Suppressor macrophage treated with lipopolysaccharide for 4 hours (primary cell): ENCODE measurements around the gene HNRNPUL1.

Experiments
- DNase-seq: peaks from one replicate; pipeline ENCODE4 v3.0.0-alpha.2; 2020

HNRNPUL1 gene

DNA sequence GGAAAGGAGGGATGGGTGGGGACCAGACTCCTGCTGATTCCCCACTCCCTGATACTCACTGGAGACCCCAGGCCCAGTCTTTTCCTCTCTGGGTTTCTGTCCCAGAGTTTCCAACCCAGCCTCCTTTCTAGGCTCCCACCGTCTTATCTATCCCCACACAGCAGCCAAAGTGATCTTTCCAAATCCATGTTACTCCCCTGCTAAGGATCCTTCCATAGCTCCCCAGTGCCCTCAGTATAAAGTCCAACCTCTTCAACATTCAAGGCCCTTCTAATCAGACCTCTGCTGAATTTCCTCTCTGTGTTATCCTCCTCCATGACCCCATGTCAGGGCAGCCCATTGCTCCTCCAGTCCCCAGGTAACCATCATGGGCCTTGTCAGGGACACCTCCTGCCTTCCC is 90.9 kb downstream of the HNRNPUL1 start:
- no peak for DNase-seq

DNA sequence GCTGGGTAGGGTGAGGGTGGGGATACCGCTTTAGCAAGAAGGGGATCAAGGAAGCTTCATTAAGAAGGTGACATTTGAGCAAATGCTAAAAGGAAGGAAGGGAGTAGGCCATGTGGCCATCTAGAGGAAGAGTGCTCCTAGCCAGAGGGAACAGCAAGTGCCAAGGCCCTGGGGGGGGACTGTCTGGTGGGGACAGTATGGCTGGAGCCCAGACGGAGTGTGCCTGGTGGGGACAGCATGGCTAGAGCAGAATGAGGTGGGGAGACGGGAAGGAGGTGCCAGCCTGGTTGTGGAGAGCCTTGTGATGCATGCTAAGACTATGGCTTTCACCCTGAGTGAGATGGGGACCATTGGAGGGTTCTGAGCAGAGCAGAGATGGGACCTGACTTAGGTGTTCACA is 91.6 kb downstream of the HNRNPUL1 start:
- no peak for DNase-seq

DNA sequence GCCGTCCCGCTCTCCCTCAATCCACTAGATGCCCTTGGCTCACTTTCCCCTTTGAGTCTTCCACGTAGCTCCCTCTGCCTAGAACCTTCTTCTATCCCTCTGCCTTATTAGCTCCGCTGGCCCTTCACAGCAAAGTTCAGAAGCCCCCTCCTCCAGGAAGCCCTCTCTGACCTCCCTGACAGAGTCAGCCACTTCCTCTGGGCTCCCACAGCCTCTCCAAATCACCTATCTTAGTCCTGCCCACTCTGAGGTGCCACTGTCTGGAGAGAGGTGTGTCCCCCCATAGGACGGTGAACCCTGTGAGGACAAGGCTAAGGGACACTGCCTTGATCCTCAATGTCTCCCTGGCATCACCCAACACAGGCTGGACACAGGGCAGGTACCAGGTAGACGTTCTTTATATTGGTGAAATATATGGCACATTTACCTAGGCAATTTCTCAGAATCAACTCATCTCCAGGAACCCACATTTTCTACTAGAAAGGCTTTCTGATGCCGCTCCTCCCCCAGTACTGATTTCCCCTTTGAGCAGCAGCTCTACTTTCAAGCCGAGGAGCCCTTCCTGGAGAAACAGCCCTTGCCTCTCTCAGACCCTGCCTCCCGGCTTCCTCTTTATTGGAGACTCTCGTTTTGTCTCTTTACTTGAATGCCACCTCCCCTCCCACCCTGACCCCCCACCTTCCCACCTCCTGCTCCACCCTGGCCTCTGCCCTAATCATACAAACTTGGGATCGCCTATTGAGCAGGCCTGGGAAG is 93.0 kb downstream of the HNRNPUL1 start:
- DNase-seq, result peak; percentile 54
